Prostate gland (tissue), 2 donors: ENCODE data around the gene RPLP1.

Experiments used
- CTCF ChIP-seq, 4 experiments: fragments of 200-600 bp in 2 of 4; fragments of 450-650 bp in 2 of 4; sonication (generic) in 2 of 4; IDR thresholded peaks; 1 replicate in 3 of 4; 2 replicates in 1 of 4; pipeline ENCODE4 v1.5.1; 2016 to 2019; ENCODE audit warnings: antibody characterized with exemption in 4 of 4, mild to moderate bottlenecking in 2 of 4, moderate library complexity in 2 of 4
- POLR2A ChIP-seq: fragments of 450-650 bp; IDR thresholded peaks from one replicate; pipeline ENCODE4 v1.6.1; 2016; ENCODE audit warnings: antibody characterized with exemption, mild to moderate bottlenecking

GRCh38 chr15:69434679-69435078 lies 17.9 kb upstream of the RPLP1 start:
- TF ChIP-seq CTCF (IDR thresholded peaks at IDR 0.05) (no peak), POLR2A (no peak)
